ENCODE measurements around the gene CHPF. TPM values are rescaled to one million over a fixed set of nuclear protein-coding genes. Genes with fewer than 3 reads are reported as not detected.

The CHPF gene
- total RNA-seq = 90.4 TPM

GRCh38 chr2:219543596-219544358 lies at the start of gene CHPF, which contains the start of gene TMEM198:
CHPF (minus strand) TSS chr2:219543809; CDS start chr2:219543538, 271 bp downstream.
TMEM198 (plus strand) TSS chr2:219544028; CDS start chr2:219544728, 700 bp downstream.

GRCh38 chr2:219572237-219573001 lies 28.8 kb upstream of the CHPF start, which contains the start of gene INHA:
INHA (plus strand) TSS chr2:219572310; CDS start chr2:219572375, 65 bp downstream.

GRCh38 chr2:219571311-219572236 lies 28.0 kb upstream of the CHPF start, which contains the start of gene OBSL1:
OBSL1 (minus strand) TSS chr2:219571539; CDS start chr2:219571232, 307 bp downstream.

GRCh38 chr2:219514196-219514761 lies 29.3 kb downstream of the CHPF start, which contains the start of gene ASIC4:
ASIC4 (plus strand) TSS chr2:219514482; CDS start chr2:219514725, 243 bp downstream.

GRCh38 chr2:219498280-219499057 lies 45.1 kb downstream of the CHPF start, which contains the start of gene GMPPA:
GMPPA (plus strand) TSS chr2:219498891; CDS start chr2:219499976, 1,085 bp downstream.

Small RNA genes within 50 kb of the gene (small RNA-seq; reads per million reads assigned to genes)
- gene MIR3132 (ENCODE audit: low replicate concordance) (not detected), gene RN7SKP213 (ENCODE audit: low replicate concordance) (not detected)

Other genes starting within 250 kb of the CHPF start
- 0.88 TPM for gene PTPRN, start 234.4 kb downstream of the CHPF start, total RNA-seq
- gene RESP18, start 211.1 kb downstream of the CHPF start, total RNA-seq = not detected
- 64.8 TPM for gene DNPEP, start 155.9 kb downstream of the CHPF start, total RNA-seq
- gene DES, start 125.4 kb downstream of the CHPF start, total RNA-seq = 582 TPM
- gene SPEG, start 109.0 kb downstream of the CHPF start, total RNA-seq = 39.6 TPM
- 31.6 TPM for gene GMPPA, start 44.9 kb downstream of the CHPF start, total RNA-seq
- 0.18 TPM for gene ASIC4, start 29.3 kb downstream of the CHPF start, total RNA-seq
- gene TMEM198, start 219 bp upstream of the CHPF start, total RNA-seq = 4.6 TPM
- 146 TPM for gene OBSL1, start 27.7 kb upstream of the CHPF start, total RNA-seq
- gene INHA, start 28.5 kb upstream of the CHPF start, total RNA-seq = 0.58 TPM
- 26.2 TPM for gene STK11IP, start 54.0 kb upstream of the CHPF start, total RNA-seq
- gene SLC4A3, start 83.8 kb upstream of the CHPF start, total RNA-seq = 8.3 TPM

Data from metanephros (tissue), 2 donors.